ENCODE data around the gene PTPMT1.
"Not testable (repeated sequence)": the region's sequence is repeated elsewhere in the genome, so short reads cannot be mapped to it uniquely, and the experiment has no call there.

The PTPMT1 gene, protein sequence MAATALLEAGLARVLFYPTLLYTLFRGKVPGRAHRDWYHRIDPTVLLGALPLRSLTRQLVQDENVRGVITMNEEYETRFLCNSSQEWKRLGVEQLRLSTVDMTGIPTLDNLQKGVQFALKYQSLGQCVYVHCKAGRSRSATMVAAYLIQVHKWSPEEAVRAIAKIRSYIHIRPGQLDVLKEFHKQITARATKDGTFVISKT

DNA sequence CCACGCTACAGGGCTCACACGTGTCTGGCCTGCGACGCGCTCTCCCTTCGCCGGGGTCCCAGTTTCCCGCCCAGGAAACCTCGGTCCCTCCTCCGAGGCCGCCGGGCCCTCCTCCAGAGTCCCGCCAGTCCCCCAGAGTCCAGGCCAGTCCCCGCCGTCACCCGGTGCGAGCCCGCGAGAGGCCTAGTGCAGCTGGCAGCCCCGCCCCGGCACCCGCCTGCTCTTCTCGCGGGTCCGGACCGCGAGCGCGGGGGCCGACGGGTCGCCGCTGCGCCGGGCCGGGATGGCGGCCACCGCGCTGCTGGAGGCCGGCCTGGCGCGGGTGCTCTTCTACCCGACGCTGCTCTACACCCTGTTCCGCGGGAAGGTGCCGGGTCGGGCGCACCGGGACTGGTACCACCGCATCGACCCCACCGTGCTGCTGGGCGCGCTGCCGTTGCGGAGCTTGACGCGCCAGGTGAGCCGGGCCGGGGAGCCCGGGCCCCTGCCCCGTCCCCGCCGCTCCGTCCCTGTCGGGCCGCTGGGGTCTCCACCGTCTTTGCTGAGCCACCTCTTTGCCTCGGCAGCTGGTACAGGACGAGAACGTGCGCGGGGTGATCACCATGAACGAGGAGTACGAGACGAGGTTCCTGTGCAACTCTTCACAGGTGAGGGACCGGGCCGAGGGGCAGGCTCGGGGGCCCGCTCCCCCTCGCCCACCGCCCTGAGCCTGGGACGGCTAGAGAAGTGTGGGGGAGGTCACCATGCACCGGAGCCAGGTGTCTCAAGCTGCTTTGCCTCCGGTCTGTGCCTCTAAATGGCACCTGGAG, at the start of gene PTPMT1:
PTPMT1 (plus strand) TSS at position 260 of the 809 bp plus-strand sequence; CDS start at position 284, 24 bp downstream.
- DNase-seq: peak in 38 of 42 donors; percentile 49 to 82 (median 67)
- intact Hi-C loops (cut with DNase I): no loop called here

DNA sequence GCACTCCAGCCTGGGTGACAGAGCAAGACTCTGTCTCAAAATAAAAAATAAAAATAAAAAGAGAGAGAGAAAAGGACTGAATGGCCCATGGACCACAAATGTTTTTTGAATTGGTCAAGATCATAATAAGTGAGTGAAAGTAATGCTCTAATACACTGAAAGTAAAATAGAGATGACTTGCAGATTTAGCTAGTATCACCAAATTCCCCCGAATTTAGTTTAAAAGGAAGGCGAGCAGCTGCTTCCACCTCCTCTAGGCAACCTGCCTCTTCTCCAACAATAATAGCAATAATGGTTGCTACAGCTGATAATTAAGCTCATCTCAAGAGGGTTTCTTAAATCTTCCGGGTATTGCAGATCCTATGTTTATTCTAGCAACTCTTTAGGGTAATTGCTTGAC, 49.2 kb upstream of the PTPMT1 start:
- intact Hi-C loops (cut with DNase I): no loop called here
- no peak for DNase-seq

DNA sequence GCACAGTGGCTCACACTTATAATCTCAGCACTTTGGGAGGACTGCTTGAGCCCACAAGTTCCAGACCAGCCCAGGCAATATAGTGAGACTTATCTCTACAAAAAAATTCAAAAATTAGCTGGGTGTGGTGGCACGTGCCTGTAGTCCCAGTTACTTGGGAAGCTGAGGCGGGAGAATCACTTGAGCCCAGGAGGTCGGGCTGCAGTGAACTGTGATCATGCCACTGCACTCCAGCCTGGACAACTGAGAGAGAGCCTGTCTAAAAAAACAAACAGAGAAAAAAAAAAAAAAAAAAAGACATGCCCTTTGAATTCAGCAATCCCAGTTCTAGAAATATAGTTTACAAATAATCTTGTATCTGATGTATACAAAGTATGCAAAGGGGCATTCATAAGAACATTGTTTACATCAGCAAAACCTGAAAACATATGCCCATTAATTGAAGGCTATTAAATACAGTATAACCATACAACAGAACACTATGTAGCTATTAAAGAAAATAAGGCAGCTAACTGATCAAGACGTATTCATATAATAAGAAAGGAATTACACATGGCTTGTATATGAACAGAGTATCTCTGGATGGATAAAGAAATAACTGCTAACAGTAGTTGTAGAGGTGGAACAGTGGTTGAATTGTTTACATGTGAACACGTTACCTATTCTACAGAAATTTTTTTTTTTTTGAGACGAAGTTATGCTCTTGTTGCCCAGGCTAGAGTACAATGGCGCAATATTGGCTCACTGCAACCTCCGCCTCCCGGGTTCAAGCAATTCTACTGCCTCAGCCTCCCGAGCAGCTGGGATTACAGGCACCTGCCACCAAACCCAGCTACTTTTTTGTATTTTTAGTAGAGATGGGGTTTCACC, 48.2 kb upstream of the PTPMT1 start:
- intact Hi-C loops (cut with DNase I): no loop called here
- DNase-seq: no peak

DNA sequence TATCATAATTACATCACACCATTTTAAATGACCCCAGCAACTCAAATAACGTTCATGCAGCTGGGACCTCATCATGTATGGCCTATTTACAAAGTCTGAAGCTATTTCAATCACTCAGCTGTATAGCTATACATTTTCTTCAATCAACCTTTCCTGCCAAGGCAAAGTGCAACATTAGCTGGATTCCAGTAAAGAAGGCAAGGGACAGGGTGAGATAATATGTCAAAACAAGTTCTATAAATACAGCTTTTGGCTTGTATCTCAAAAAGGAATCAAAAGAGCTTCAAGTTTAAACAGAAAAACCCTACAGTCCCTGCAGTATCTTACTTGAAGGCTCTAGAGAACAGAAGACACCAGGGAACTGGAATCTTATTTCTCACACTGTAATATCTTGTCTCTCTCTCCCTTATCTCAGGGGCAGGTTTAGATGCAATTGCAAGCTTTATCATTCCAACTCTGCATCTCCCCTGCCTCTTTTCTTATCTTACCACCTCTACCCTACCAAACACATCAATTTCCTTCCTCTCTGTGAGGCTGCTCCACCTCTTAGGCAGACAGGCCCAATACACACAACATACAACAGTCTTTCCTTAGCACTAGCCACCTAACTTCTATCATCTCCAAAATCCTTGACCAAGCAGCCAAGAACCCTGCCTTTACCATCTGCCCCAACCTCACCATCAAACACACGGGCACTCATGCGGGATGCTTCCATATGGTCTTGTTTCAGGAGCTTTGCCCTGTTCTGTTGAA, 47.0 kb upstream of the PTPMT1 start:
- peak in 1 of 42 donors; percentile 34 for DNase-seq
- intact Hi-C loops (cut with DNase I): no loop called here

DNA sequence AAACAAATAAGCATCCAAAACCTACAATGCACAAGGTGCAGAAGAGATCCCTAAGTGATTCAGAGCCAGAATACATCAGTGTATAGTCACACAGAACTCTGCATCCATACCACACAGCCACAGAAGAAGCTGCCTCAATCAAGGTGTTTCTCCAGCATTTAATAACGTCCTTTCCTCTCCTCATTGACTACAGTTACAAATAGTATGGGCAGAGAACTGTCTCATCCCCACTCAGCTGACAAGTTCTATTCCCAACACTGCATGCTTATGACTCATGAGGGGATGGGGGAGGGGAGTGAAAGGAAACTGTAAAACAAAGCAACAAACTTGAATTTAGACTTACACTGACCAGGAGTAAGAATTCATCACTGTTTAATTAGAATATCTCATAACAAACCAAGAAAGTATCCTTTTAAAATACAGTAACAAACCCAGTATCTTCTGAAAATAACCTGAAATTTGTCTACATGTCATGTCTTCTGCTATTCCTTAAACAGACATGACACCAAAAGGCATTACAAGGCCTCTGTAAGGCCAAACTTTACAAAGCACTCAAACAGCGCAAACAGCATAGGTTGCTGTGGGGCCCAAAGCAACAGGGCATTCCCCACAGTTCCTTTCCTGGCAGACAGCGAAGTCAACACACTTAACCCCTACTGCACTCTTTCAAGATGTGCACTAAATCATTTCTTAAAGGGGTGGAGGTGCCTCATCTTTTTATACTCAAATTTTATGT, 41.7 kb upstream of the PTPMT1 start:
- intact Hi-C loops (cut with DNase I): no loop called here
- peak in 22 of 42 donors; percentile 25 to 84 (median 54) for DNase-seq

DNA sequence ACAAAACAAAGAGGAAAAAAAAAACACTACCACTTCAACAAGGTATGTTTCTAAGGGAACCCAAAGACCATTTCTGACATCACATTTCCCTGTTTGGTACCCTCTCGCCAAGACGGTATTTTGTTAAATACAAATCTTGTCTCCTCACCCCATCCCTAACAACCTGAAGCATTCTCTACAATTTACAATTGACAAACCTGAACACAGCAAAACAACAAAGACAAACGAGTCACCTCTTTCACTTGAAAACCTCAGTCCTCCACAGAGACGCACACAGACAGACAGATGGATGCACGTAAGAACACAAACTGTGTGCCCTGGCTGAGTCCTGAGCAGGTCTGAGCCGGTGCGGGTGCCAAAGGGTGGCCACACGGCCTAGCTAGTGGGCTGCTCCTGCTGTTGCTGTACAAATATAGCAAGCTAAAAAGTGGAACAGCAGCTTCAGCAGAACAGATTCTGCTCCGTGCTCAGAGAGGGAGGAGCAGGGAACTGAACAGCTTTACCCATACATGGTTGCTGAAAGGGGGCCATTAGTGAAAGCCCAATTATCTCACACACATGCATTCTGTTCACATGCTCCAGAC, 41.0 kb upstream of the PTPMT1 start:
- intact Hi-C loops (cut with DNase I): no loop called here
- peak in 37 of 42 donors; percentile 19 to 85 (median 55) for DNase-seq

DNA sequence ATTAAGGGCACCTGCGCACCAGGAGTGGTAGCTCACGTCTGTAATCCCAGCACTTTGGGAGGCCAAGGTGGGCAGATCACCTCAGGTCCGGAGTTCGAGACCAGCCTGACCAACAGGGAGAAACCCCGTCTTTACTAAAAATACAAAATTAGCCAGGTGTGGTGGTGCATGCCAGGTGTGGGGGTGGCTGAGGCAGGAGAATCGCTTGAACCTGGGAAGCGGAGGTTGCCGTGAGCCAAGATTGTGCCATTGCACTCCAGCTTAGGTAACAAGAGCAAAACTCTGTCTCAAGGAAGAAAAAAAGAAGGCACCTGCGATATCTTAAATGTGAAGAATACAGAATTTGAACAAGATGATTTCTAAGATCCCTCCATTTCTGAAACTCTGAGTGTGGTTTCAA, 39.4 kb upstream of the PTPMT1 start:
- intact Hi-C loops (cut with DNase I): not testable (repeated sequence)
- DNase-seq: peak in 13 of 42 donors; percentile 17 to 68 (median 36)

DNA sequence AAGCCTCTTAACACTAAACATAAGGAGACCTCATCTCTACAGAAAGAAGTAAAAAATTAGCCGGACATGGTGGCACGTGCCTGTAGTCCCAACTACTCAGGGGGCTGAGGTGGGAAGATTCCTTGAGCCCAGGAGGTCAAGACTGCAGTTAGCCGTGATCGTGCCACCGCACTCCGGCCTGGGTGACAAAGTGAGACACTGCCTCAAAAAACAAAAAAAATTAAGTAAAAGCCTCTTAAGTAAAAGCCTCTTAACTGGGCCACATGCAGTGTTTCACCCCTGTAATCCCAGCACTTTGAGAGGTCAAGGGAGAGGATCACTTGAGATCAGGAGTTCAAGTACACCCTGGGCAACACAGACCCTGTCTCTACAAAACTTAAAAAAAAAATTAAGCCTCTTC, 38.2 kb upstream of the PTPMT1 start:
- DNase-seq: peak in 1 of 42 donors; percentile 24
- intact Hi-C loops (cut with DNase I): no loop called here

DNA sequence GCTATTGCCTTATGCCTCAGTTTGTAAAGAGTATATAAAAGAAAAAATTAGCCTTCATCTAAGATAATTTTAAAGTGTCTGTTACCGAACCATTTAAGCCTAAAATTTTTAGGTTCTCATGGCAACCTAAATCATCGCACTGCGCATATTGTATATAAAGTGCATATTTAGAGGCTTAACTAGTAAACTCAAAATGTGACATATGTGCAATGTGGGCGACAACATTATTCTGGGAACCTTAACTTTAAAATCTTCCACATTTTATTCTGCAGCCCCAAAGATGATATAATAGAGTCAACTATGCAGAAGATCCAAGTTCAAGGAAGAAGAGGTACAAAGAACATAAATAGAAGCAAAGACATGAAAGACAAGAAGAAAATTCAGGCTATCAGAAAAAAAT, 35.4 kb upstream of the PTPMT1 start:
- DNase-seq: no peak
- intact Hi-C loops (cut with DNase I): no loop called here

DNA sequence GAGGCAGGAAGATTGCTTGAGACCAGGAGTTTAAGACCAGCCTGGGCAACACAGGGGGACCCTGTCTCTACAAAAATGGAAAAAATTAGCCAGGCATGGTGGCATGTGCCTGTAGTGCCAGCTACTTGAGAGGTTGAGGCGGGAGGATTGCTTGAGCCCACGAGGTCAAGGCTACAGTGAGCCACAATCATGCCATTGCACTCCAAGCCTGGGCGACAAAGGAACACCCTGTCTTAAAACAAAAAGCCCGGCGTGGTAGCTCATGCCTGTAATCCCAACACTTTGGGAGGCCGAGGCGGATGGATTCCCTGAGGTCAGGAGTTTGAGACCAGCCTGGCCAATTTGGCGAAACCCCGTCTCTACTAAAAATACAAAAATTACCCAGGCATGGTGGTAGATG, 34.7 kb upstream of the PTPMT1 start:
- DNase-seq: peak in 1 of 42 donors; percentile 31
- intact Hi-C loops (cut with DNase I): not testable (repeated sequence)

DNA sequence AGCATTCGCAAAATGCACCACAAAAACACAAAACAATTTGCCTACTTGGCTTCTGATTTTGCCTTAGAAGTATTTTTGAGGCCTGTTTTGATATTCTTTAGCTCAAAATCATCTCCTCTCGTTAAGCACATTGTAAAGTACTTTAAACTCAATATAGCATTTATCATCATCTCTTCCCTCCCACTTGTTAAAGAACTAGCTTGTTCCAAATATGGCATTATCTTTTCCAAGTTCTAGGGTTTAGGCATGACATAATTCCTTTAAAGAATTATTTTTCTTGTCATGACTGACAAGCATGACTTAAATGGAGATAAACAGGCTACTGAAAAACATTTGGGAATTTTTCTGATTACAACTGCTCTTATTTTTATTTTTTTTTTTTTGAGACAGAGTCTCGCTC, 33.7 kb upstream of the PTPMT1 start:
- intact Hi-C loops (cut with DNase I): no loop called here
- no peak for DNase-seq

DNA sequence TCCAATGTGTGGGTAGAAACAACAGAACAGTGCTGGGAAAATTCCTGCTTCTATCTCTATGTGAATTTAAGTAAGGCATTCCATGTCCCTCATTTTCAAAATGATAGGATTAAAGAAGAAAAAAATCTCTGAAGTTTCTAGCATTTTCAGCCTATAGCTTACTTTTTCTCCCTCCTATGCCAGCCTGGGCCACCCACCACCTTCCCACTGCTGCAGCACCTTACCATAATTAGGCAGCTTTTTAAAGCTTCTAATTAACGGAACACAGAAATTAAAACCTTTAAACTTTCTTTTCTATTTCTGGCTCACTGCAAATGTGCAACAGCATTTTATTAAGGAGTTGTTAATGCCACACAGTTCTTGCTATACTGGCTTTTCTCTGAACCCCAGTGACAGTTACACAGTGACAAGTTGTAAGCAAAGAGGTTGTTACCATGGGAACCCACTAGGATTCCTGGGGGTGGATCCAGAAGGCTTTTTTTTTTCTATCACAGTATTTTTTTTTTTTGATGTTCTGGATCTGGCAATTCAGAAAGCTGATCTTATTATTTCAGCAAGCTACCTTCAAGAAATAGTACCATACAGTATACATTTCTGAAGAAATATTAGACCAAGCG, 32.7 kb upstream of the PTPMT1 start:
- peak in 16 of 42 donors; percentile 26 to 79 (median 55) for DNase-seq
- intact Hi-C loops (cut with DNase I): no loop called here

DNA sequence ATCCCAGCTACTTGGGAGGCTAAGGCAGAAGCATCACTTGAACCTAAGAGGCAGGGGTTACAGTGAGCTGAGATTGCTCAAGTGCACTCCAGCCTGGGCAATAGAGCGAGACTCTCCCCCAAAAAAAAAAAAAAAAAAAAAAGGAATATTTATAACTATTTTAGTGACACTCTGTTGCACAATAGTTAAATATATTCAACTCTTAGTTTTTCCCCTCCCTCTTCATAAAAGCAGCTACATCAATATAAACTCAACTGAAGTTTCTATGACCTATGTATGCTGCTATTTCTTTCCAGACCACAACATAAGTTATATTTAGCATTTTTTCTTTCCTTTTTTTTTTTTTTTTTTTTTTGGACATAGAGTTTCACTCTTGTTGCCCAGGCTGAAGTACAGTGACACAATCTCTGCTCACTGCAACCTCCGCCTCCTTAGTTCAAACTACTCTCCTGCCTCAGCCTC, 31.7 kb upstream of the PTPMT1 start:
- peak in 1 of 42 donors; percentile 33 for DNase-seq
- intact Hi-C loops (cut with DNase I): no loop called here

DNA sequence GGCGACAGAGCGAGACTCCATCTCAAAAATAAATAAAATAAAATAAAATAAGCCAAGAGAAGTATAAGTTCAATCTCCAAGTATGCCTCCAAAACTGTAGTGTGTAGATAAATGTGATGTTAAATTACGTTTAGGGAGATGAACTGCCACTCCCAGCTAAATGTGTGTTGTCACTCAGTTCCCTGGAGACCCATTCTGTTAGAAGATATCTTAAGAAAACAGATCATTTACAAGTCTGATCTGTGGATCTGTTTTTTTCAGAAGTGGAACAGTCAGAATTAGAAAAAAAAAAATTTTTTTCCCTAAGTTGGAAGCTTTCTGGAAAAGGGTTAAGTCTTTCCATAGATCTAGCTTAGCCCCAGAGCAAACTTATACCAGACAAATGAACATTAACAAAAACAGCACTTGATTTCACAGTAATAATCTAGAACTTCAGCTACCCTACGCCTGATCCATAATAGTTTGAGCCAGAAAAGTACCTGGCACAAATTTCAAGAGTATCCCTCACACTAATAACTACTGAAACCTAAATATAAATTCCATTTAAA, 30.6 kb upstream of the PTPMT1 start:
- intact Hi-C loops (cut with DNase I): no loop called here
- DNase-seq: no peak

DNA sequence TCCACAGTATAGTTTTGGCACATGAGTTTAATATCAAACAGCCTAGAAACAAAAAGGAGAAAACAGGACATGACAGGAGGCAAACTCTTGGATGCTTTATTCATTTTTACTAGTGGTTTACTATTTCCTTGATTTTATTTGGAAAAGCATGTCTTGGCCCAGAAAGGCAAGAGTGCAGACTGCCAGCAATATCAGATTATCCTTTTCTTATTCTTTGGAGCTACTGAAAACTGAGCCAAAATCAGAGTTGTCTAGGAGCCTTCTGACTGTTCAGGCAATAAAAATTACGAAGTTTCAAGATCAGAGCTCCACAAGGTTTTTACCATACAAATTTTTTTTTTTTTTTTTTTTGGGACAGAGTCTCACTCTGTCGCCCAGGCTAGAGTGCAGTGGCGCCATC, 28.5 kb upstream of the PTPMT1 start:
- intact Hi-C loops (cut with DNase I): no loop called here
- DNase-seq: no peak

DNA sequence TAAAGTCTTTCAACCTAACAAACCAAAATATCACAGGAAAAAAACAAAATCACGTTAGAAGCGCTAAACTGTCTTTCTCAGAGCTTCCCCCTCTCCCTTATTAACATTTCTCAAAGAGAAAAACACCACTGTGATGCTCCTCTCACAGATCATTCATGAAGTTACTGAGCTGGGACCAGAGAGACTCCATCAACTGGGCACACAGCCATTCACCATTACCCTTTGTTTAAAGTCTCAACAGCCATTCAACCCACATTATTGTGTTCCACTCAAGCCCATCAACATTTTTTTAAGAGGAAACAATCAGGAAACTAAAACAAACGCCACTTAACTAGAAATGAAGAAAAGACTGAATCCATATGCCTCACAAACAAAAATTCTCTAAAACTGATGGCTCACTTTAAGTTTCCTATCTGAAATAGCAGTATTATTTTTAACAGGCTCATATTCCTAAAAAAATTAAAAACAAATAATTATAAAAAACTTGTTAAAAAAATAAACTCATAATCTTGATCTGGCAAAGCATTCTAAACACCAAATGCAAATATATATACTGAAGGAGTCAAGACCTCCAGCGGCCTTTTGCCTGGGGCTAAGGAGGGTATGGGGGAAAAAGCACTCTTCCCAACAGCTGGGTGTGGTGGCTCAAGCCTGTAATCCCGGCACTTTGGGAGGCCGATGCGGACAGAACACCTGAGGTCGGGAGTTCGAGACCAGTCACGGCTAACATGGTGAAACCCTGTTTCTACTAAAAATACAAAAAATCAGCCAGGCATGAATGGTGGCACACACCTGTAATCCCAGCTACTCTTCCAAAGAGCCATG, 26.4 kb upstream of the PTPMT1 start:
- intact Hi-C loops (cut with DNase I): no loop called here
- DNase-seq: peak in 15 of 42 donors; percentile 29 to 77 (median 40)
